Psoas muscle (tissue), 8 donors: ENCODE measurements around the gene DLGAP1. TPM values are rescaled to one million over a fixed set of nuclear protein-coding genes. Genes with fewer than 3 reads are reported as not detected.
"Not testable (repeated sequence)": the region's sequence is repeated elsewhere in the genome, so short reads cannot be mapped to it uniquely, and the experiment has no call there.

Source experiments
- ATAC-seq, 4 donors: fragments of 200-7000 bp; cut with Tn5 transposase; one replicate each; pipeline ENCODE4 v1.9.1; 2020; ENCODE audit warnings: moderate library complexity in 3 of 4, mild to moderate bottlenecking in 2 of 4
- DNase-seq, 2 donors: peaks; one replicate each; pipeline ENCODE4 v3.0.0-alpha.2; 2020
- H3K27ac ChIP-seq: fragments of 200-600 bp; one replicate; pipeline ENCODE4 v1.8.0; 2022
- H3K27me3 ChIP-seq, 3 donors: fragments of 200-600 bp in 1 of 3; one replicate each; pipeline versions ENCODE4 v1.6.1 to v1.8.0; 2013 to 2022; ENCODE audit warnings: low read length in 2 of 3, mild to moderate bottlenecking in 2 of 3, moderate library complexity in 1 of 3; ENCODE audit not compliant: insufficient read depth in 3 of 3
- H3K36me3 ChIP-seq, 2 donors: fragments of 200-600 bp in 1 of 2; one replicate each; pipeline versions ENCODE4 v1.6.1 to v1.8.0; 2013 to 2022; ENCODE audit warnings: low read depth in 1 of 2, mild to moderate bottlenecking in 1 of 2, moderate library complexity in 1 of 2; ENCODE audit not compliant: insufficient read depth in 1 of 2
- H3K4me1 ChIP-seq: fragments of 200-600 bp; one replicate; pipeline ENCODE4 v1.8.0; 2022
- H3K4me3 ChIP-seq: fragments of 200-600 bp; one replicate; pipeline ENCODE4 v1.8.0; 2022; ENCODE audit warnings: mild to moderate bottlenecking
- H3K9me3 ChIP-seq: fragments of 200-600 bp; one replicate; pipeline ENCODE4 v1.8.0; 2022
- CTCF ChIP-seq: fragments of 200-600 bp; IDR thresholded peaks from one replicate; pipeline ENCODE4 v1.8.0; 2022; ENCODE audit warnings: antibody characterized with exemption
- WGBS, 3 donors: extraction: QIAGEN DNeasy Blood & Tissue Kit; methylation state at CpG; one replicate each; pipeline versions ENCODE4 v1.1.6 to v1.1.7; 2013; 5-methylcytosine and 5-hydroxymethylcytosine counted together
- intact Hi-C, 2 donors: fragments of 100-400 bp; cut with DNase I; formaldehyde crosslinking; loops; one replicate each; pipeline versions ENCODE4 v1.11.0 to v1.14.2; 2022
- polyA plus RNA-seq, 3 donors: library from polyadenylated mRNA; stranded (reverse); fragments of 200-250 nt; gene quantifications; one replicate each; pipeline ENCODE4 v1.2.3, GENCODE V29; 2013
- total RNA-seq, 4 donors: library from RNA; stranded (reverse); fragmentation: NEBNext Ultra II Directional in 2 of 4; extraction: Animal tissue kit (Norgen Biotek cat#: 25700) in 2 of 4; gene quantifications; one replicate each; pipeline versions ENCODE4 v1.2.1 to v1.2.4, GENCODE V29; 2021 to 2023
- donor health status: healthy with polysubstance abuse.
- donor health status: DM: no; HTN: no; CAD: no; lungs with moderate emphysema.
- donor health status: Bipolar disorder and iron deficiency.
- donor health status: healthy.
- donor health status: DM: yes; HTN: yes; CAD: no.
- donor health status: DM: no; HTN: no; CAD: no.
- donor health status: DM: no; HTN: no; CAD: no.
- donor health status: DM: yes; HTN: yes; CAD: no.

The DLGAP1 gene
- total and polyA plus RNA-seq, 7 donors = 0.09 to 0.26 (median 0.16) TPM; not detected in 1

GRCh38 chr18:3607309-3608098, 847.6 kb downstream of the DLGAP1 start:
- Histone ChIP-seq H3K4me1 (peaks cover 32% of the 10 kb centered on the region), H3K27me3 (peaks cover 0 to 44% (median 0%) of the 10 kb centered on the region in 3 donors), H3K9me3 (no peaks in the 10 kb centered on the region), H3K4me3 (no peak overlapping the region), H3K27ac (no peak overlapping the region), H3K36me3 (no peaks in the 10 kb centered on the region)
- intact Hi-C loops = no loop called here
- 83 to 90% (median 83%) methylated on average over 8 of the region's 8 CpGs for WGBS, 3 donors
- no peak for TF ChIP-seq CTCF
- no peak for DNase-seq
- ATAC-seq = no peak

GRCh38 chr18:3606863-3607262, 848.2 kb downstream of the DLGAP1 start:
- intact Hi-C loops, H3K4me3 ChIP-seq, H3K9me3 ChIP-seq, DNase-seq, H3K36me3 ChIP-seq, ATAC-seq, H3K27ac ChIP-seq: not testable (repeated sequence)
- 82 to 87% (median 85%) methylated on average over 10 of the region's 10 CpGs for WGBS, 3 donors
- H3K4me1 ChIP-seq = peaks cover 35% of the 10 kb centered on the region
- peaks cover 0 to 41% (median 0%) of the 10 kb centered on the region in 3 donors for H3K27me3 ChIP-seq

- H3K27ac ChIP-seq = peak overlapping the region; percentile 88
- H3K36me3 ChIP-seq = no peaks in the 10 kb centered on the region
- peak overlapping the region; percentile 62 for H3K4me3 ChIP-seq
- intact Hi-C loops = no loop called here
- WGBS, 3 donors = 8 to 21% (median 14%) methylated on average over 9 of the region's 9 CpGs
- ATAC-seq (peak in 2 of 4 donors; percentile 23 to 28), DNase-seq (no peak)
- peaks cover 35% of the 10 kb centered on the region for H3K4me1 ChIP-seq
- TF ChIP-seq CTCF = no peak
- peaks cover 0 to 37% (median 3%) of the 10 kb centered on the region in 3 donors for H3K27me3 ChIP-seq
- H3K9me3 ChIP-seq = no peaks in the 10 kb centered on the region
Measured at GRCh38 chr18:3605954-3606443, 849.1 kb downstream of the DLGAP1 start.

- Histone ChIP-seq H3K27me3 (peaks cover 0 to 37% (median 3%) of the 10 kb centered on the region in 3 donors), H3K4me1 (peaks cover 35% of the 10 kb centered on the region), H3K36me3 (no peaks in the 10 kb centered on the region), H3K9me3 (no peaks in the 10 kb centered on the region), H3K4me3 (peak overlapping the region; percentile 62), H3K27ac (peak overlapping the region; percentile 88)
- WGBS, 3 donors = 13 to 26% (median 23%) methylated on average over 5 of the region's 5 CpGs
- TF ChIP-seq CTCF = no peak
- no peak for DNase-seq
- intact Hi-C loops = no loop called here
- no peak for ATAC-seq
Measured at GRCh38 chr18:3605486-3605952, 849.6 kb downstream of the DLGAP1 start.
